ELR (cell line): ENCODE measurements around the gene PLA2G4A.
"Not testable (repeated sequence)": the region's sequence is repeated elsewhere in the genome, so short reads cannot be mapped to it uniquely, and the experiment has no call there.

Source experiments
- DNase-seq: peaks from one replicate; pipeline ENCODE4 v3.0.0-alpha.2; 2015; ENCODE audit warnings: low read depth

The PLA2G4A gene

DNA sequence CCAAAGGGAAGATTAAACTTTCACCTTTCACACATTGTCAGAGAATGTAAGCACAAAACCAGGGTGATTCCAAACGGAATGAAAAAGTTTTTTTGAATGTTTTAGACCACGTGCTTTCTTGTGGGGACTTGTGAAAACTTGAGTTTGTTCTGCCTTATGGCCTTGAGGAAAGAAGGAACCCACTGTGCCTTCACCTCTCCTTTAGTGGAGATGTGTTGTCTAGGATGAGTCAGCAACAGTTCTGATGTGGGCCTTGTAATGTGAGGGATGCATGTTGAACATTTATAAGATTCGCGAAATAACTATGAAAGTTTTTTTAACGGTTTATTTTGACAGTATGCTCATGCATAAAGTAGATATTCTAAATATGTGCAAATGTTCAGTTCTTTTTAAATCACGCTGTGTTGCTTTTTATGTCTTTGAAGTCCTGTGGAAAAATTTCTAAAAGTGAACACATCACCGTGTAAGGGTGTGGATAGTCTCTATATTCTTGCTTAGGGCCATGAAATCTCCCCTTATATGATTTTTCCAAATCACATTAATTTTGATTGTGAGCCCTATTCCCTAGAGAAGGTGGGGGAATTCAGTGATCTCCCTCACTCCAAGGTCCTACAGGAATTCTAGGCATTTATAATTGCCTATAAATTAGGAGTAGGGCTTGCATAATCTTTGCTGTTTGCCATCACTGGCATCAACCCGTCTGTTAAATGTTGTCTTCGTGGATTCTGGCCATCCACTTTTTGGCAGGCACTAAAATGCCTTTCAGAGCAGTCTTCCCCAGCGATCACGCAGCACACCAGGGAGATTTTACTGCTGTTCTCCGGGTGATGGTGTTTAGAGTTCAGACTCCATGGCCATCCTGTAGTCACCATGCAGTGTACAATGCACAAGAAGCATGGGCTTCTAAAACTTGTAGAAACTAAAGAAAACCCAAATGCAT, 47.4 kb downstream of the PLA2G4A start:
- DNase-seq = no peak

- DNase-seq = no peak
Measured at GRCh38 chr1:186878356-186878755, 49.6 kb downstream of the PLA2G4A start.

GRCh38 chr1:186880982-186881381, 52.2 kb downstream of the PLA2G4A start:
- DNase-seq = no peak

GRCh38 chr1:186882372-186883134, 53.8 kb downstream of the PLA2G4A start:
- no peak for DNase-seq

- no peak for DNase-seq
Measured at GRCh38 chr1:186884251-186884650, 55.5 kb downstream of the PLA2G4A start.

DNA sequence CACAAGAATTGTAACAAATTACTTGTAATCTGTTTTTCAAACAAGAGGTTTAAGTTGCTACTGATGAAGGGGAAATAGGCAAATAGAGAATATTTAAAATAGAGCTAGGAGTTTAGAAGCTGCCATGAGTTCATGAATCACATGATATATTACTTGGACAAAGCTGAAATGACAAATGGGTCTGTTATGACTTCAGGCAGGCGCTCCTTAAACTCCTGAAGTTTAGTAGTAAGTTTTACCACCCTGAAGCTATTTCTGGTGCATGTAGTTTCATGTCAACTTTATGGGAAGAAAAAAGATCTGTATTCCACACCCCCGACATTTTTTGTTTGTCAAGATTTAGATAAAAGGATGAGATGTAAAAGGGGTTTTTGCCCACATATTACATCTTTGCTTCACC, 58.5 kb downstream of the PLA2G4A start:
- DNase-seq = no peak

- peak; percentile 16 for DNase-seq
Measured at GRCh38 chr1:186888367-186888766, 59.6 kb downstream of the PLA2G4A start.

GRCh38 chr1:186892936-186893335, 64.2 kb downstream of the PLA2G4A start:
- no peak for DNase-seq

GRCh38 chr1:186894415-186894814, 65.7 kb downstream of the PLA2G4A start:
- no peak for DNase-seq

DNA sequence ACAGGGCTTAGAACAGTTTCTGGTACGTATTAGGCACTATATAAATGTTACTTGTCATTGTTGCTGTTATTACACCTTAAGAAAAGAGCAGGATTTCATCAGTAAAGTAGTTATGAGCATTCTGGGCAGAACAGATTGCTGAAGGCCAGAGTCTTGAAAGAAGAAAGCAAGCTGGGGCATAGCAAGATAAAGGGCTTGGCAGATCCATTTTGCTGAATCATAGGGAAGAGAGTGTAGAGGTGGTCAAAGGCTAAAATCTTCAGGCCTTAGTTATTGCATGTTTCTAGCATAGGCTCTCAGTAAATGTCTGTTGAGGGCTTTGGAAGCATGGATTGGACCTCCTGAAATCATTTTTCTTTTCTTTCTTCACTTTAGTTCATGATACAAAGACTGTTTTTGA, 67.5 kb downstream of the PLA2G4A start:
- DNase-seq = no peak

DNA sequence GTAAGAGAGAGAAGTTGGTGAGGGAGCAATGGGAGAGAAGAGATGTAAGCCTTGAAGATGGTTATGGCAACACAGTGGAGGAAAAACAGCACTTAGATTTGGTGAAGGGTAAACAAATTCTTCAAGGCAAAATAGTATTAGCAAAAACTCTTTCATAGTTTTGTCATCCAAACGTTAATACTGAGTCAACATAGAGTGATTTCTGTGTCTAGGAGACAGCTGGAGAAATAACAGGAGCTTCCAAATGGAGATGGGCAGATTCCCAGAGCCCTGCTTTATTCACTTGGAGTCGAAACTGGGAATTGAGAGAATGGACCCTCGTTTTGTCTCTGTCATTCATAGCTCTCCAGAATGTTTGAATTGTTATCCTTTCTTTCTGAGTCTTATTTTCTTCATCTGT, 68.3 kb downstream of the PLA2G4A start:
- DNase-seq = no peak

DNA sequence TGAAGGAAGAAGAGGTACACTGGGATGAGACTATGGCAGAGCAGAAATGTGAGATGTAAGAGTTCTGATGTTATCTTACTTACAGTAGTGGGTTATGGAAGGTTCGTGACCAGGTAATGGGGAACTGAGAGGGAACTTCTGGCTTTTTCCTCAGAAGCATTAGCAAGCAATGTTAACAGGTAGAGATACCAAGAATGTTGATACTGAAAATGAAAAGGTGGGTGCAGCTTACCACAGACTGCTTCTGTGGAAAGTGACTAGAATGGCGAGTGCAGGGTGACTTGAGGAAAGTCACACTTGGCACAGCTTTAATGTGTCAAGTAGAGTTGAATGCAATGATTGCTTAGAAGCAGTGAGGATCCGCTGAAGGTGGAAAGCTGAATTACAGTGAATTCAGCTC, 70.8 kb downstream of the PLA2G4A start:
- DNase-seq = no peak

- DNase-seq = no peak
Measured at GRCh38 chr1:186899977-186900376, 71.2 kb downstream of the PLA2G4A start.

DNA sequence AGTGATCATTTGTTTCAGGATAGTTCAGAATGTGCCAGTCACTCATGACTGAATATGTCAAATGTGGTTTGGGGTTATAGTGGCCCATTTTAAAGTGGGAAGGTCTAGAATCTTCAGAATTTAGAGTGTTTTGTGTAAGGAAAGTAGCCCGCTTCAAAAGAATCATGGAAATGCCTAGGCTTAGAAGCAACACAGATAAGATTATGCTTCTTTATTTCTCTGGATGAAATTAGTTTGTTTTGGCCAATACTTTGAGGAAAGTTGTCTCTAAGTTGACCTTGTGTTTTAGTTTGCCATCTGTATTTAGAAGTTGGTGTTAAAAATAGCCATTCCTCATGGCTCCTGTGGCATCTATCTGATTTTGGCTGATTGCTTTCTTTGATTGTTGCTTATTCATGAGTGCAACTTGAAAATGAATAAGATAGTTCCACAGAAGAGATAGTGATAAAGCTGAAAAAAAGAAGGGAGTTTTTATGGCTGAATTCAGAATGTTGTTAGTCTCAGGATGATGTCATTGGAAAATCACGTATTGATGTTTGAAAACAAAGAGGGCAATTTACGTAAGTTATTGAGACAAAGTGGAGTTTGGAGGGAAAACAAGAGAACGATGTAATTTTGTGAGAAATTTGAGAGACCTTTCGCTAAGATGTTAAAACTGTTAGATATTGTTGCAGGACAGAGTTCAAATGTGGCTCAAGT, 71.9 kb downstream of the PLA2G4A start:
- no peak for DNase-seq

GRCh38 chr1:186901631-186902030, 72.9 kb downstream of the PLA2G4A start:
- DNase-seq = no peak

GRCh38 chr1:186903374-186904136, 74.8 kb downstream of the PLA2G4A start:
- no peak for DNase-seq

DNA sequence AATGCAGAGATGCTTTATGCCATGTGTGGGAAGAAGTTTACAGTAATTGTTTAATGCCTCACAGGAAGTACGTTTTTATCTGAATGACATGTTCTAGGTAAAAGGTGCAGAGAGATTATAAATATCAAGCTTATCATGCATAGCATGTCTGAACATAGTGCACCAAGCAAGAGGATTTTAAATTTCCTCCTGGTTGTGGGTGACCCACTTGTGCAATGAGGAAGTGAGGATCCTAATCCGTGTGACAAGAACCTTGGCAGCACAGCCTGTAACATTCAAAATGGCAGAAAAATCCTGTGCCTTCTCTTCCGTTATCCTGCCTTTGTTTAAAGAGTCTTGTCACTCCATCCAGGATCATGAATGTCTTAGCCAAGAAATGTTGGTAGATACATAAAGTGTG, 75.6 kb downstream of the PLA2G4A start:
- DNase-seq = no peak

DNA sequence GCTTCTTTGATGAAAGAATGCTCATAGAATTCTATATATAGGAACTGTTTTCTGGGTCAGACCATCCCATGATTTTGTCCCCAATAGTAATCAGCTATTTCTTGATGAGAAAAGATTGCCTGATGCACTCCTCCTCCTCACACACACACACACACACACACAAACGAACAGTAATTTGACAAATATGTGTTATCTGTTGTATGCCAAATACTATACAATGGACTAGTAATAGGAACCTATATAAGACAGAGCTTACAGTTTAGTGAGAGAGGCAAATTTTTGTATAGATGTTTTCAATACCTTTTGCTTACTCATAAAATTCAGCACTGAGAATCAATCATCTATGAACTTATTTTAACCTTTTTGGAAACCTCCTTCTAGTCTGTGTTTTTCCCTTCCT, 76.8 kb downstream of the PLA2G4A start:
- DNase-seq = no peak

DNA sequence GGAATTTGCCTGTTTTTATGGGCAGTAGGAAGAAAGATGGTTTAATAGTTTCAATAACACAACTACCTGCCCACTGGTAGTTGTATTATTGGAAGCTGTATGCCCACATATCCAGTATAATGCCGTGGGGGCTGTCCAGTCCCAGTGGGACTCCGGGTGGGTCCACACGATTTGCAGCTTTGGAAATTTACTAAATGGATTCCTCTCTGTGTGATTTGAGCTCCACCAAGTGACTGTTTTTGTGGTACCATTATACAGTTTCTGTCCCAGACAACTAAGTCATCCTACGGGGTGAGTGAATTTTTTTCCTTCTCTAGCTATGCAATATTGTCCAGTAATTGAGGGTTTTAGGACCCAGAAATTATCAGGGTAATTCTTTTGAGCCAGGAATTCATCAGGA, 86.8 kb downstream of the PLA2G4A start:
- DNase-seq = peak; percentile 4

DNA sequence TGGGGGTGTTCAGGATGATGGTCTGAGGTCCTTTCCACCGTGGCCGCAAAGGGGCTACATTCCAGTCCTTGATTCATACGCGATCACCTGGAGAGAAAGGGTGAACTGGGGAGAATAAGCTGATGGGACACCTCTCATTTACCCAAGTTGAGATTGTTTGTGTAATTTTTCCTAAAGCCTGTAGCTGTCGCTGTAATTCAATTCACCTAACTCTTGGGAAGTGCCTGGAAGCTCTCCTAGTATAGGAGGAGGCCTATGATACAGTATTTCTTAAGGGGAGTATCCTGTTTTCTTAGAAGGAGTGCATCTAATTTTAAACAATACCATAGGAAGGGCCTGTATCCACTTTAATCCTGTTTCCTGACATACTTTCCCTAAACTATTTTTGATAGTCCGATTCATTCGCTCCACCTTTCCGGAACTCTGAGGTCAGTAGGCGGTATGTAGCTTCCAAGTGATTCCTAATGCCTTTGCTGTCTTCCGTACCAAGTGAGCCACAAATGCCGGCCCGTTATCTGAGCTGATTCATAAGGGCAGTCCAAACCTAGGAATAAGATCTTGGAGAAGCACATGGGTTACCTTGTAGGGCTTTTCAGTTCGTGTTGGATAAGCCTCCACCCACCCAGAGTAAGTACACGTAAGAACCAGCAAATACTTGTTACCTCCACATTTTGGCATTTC, 88.5 kb downstream of the PLA2G4A start:
- peak; percentile 57 for DNase-seq

GRCh38 chr1:186921386-186921785, 92.6 kb downstream of the PLA2G4A start:
- DNase-seq = not testable (repeated sequence)
